Measurements from ENCODE around the gene TAS2R40.

The TAS2R40 gene

DNA sequence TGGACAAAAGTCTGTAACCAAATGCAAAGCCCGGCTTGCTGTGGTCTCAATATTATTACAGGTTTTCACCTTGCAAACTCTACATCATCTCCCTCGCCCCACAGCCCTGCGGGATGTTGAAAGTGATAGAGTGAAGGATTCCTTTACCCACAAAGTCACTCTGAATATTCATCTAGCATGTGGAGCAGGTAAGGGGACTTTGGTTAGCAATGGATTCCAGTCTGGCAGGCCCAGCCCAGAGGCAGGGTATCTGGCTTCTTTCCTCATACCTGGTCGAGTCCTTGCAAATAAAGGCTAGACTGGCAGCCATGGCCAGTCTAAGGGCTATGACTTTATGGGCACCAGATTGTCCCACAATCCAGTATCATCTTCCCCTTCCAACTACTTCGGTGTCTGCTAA lies 3.2 kb downstream of the TAS2R40 start:
- no peak for DNase-seq

DNA sequence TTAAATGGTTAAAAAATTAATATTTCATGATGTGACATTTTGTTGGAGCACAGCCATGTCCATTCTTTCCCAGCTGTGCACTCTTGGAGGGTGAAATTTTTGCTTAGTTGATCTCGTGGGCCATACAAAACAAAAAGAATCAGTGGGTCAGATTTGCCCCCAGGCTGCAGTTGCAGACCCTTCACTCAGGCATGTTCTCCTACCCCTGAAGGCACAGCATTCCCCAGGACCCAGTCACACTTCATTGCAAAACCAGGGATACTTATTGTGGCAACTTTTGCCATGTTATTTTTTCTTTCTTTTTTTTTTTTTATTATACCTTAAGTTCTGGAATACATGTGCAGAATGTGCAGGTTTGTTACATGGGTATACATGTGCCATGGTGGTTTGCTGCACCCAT lies 6.0 kb downstream of the TAS2R40 start:
- no peak for DNase-seq

DNA sequence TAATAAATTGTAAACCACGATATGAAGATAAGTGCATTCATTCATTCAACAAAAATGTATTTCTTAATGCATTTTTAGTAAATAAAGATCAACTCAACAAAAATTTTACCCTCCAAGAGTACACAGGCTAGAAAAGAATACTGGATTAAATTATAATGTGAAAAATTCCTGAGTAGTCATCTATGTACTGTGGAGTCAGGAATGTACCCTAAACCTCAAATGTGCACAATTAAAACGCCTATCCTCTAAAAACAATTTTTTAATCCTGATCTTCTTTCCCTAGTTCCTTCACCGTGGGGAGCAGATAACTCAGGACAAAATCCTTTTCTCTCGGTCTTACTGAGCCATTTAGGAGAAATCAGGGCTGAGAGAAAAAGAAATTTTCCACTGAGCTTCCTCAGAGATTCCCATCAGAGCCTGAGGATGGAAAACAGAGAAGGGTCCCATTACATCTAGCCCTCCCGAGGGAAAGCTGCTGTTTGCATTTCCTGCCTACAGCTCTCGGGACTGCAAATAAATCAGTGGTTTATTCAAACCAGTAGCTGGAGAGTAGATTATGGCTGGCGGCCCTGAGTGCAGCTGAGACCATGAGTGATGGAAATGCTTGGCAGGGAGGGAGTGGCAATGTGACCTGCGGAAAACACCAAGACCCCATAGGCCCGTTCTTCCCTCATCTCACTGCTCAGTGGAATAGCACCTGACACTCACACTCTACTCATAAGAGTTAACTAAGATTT lies 7.4 kb downstream of the TAS2R40 start:
- DNase-seq: no peak

DNA sequence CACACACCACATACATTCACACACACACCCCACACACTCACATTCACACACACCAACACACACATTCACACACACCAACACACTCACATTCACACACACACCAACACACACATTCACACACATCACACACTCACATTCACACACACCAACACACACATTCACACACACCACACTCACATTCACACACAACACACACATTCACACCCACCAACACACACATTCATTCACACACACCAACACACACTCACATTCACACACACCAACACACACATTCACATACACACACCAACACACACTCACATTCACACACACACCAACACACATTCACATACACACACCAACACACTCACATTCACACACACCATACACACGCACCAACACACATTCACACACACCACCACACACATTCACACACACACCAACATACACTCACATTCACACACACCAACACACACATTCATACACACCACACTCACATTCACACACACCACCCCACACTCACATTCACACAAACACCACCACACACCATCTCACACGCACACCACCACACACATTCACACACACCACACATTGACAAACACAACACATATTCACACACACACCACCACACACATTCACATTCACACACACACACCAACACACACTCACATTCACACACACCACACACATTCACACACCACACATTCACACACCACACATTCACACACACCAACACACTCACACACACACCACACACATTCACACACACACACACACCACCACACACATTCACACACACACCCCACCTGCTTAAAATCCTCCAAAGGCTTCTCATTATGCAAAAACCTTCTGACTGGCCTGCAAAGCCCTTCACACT lies 9.0 kb downstream of the TAS2R40 start:
- no peak for DNase-seq

DNA sequence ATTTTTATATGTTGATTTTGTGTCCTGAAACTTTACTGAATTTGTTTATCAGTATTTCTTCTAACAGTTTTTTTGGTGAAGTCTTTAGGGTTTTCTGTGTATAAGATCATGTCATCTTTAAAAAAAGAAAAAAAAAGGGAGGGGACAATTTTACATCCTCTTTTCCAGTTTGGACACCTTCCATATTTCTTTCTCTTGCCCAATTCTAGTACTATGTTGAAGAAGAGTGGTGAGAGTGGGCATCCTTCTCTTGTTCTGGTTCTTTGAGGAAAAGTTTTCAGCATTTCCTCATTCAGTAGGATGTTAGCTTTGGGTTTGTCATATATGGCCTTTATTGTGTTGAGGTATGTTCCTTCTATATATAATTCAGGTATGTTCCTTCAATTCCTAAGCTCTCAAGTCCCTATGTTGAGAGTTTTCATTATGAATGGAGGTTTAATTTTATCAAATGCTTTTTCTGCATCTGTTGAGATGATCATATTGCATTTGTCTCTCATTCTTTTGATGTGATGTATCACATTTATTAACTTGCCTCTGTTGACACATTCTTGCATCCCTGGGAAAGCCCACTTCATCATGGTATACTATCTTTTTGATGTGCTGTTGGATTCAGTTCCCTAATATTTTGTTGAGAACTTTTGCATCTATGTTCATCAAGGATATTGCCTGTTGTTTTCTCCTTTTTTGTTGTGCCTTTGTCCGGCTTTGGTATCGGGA lies 12.1 kb downstream of the TAS2R40 start:
- DNase-seq: no peak

DNA sequence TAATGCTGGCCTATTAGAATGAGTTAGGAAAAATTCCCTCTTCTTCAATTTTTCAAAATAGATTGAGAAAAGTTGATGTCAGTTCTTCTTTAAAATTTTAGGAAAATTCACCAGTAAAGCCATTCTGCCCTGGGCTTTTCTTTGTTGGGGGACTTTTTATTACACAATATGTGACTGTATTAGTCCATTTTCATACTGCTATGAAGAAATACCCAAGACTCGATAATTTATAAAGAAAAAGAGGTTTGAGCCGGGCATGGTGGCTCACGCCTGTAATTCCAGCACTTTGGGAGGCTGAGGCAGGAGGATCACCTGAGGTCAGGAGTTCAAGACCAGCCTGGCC lies 12.7 kb downstream of the TAS2R40 start:
- no peak for DNase-seq

DNA sequence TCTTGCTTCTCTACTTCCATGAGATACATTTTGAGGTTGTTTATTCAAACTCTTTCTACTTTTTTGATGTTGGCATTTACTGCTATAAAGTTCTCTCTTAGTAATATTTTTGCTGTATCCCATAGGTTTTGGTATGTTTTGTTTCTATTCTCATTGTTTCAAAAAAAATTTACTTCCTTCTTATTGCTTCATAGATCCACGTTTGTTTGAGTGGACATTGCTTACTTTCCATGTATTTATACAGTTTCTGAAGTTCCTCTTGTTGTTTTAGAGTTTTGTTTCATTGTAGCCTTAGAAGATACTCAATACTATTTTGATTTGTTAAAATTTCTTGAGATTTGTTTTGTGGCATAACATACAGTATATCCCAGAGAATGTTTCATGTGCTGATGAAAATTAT lies 13.7 kb downstream of the TAS2R40 start:
- DNase-seq: no peak

DNA sequence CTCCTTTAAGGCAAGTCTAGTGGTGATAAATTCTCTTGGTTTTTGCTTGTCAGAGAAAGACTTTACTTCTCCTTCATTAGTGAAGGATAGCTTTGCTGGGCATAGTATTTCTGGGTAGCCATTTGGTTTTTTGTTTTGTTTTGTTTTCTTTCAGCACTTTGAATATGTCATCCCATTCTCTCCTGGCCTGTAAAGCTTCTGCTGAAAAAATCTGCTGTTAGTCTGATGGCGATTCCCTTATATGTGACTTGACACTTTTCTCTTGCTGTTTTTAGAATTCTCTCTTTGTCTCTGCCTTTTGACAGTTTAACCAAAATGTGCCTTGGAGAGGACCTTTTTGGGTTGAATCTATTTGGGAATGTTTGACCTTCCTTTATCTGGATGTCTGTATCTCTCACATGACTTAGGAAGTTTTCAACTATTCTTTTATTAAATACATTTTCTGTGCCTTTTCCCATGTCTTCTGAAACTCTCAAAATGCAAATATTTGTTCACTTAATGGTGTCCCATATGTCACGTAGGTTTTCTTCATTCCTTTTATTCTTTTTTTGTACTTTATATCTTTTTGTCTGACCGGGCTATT lies 14.7 kb downstream of the TAS2R40 start:
- no peak for DNase-seq

DNA sequence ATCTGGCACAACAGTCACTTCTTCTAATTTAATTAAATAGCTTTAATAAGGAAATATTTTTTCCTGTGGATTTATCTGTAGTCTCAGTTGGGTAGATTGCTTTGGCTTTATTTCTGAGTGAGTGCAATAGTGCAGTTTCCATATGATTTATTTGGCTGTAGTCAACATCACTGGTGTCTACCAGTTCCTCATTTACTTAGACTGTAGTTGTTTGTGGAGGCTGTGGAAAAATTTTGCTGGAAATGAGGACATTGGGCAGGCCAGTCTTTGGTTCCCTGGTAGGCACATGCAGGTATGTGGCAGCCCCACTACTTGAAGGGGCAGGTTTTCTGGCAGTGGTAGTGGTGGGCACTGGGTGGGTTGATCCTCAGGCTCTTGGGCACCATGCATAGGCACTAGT lies 15.5 kb downstream of the TAS2R40 start:
- DNase-seq: no peak

DNA sequence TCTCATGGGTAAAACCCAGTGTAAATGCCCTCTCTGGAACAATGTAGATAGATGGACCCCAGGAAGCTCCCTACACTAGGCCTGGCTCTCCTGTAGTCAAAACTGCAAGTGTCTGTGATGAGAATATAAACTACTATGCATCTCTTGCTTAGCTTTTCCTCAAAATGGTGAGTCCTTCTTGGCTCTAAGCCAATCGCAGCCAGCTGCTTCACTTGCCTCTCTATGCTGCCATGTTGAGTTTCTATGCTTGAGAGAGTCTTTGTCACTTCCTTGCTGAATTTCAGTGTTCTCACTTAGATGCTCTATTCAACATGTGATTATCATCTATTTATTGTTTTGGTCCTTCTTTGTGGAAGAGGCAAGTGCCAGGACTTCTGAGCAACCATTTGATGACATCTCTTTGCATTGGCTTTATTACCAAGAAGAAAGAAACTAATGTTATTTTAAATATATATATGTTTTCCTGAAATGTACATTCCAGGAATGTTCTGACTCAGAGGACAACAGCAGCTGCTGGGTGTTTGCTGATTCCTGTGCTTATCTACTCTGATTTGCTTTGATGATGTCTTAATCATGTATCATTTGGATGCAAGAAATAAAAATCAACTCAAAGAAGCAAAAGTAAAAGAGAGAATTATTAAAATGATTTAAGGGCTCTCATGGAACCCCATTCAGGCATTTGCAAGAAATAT lies 16.6 kb downstream of the TAS2R40 start:
- no peak for DNase-seq

DNA sequence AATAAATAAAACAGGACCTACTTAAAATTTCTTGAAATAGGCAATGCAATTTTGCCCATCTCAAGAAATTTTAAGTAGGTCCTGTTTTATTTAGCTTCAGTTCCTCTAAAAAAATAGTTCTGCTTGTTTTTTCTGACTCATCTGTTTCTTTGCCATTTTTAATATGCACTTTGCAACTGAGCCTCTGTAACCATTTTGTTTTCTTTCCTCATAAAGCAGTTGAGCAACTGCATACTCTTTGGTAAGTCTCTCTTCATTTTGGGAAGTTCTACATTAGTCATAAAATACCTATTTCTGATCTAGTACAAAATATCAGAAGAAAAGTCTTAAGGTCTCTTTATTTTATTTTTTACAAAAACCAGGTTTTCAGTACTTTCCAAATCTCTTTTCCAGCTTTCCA lies 18.0 kb downstream of the TAS2R40 start:
- no peak for DNase-seq

DNA sequence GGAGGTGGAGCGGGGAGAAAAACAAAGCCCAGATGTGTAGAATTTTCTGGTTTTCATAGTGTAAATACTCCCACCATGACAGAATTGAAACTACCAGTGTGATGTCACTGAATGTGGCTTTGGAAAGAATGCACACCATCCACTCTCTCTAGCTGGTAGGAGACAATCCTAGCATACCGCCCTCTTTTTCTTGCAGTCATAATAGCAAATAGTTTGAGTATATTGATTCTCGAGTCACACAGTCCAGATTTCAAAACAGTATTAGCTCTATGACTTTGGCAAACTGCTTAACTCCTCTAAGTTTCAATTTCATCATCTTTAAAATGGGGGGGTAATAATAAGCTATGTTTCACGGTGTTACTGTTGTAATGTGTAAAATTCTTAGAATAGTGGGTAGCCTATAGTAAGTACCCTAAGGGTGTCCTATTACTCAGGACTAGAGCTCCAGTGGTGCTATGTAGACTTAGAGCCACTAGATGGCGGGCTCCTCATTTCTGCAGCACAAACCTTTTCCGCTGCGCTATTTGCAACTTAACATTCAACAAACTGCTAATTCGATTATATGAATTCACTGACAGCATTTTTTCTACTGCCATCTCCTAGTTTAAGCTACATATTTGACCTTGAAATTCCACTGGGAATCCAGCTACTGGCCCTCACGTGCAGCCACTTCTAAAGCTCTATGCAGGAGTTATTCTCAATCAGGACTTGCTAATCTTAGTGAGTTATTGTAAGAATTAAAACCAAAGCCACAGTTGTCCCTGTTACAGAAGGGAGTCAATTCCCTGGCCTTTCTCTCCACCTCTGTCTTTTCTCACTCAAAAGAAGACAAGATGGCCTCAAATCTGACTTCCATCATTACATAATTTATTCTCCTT lies 18.7 kb downstream of the TAS2R40 start:
- DNase-seq: peak; percentile 73

DNA sequence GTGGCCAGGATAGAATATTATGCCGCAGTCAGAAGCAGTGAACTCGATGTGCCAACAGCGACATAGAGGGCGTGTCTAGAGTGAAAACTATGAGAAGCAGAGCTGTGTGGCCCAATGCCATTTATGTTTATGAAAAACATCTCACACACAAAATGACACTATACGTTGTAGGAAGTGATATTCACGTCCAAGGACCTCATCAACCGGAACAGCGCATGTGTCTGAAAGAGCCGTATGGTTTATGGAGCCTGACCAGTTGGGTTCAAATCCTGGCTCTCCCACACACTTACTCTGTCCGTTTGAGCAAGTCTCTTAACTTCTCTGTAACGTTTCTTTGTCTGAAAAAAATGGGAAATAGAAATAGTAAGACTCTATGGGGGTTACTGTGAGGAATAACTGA lies 20.5 kb downstream of the TAS2R40 start:
- DNase-seq: no peak

DNA sequence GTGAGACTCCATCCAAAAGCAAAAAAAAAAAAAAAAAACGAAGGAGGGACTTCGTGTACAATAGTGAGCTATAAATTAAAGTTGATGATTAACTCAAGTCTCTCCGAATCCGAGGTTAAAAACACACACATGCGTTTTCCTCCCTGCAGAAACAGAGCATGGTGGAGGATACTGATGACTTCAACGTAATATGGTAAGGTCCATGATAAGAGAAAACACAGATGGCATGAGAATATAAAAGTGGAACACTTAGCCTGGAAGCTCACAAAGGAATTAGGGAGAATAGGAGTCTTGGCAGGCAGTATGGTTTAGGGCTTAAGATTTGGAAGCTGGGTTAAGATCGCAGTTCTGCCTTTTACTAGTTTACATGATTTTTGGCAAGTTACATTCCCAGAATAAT lies 21.3 kb downstream of the TAS2R40 start:
- DNase-seq: no peak

DNA sequence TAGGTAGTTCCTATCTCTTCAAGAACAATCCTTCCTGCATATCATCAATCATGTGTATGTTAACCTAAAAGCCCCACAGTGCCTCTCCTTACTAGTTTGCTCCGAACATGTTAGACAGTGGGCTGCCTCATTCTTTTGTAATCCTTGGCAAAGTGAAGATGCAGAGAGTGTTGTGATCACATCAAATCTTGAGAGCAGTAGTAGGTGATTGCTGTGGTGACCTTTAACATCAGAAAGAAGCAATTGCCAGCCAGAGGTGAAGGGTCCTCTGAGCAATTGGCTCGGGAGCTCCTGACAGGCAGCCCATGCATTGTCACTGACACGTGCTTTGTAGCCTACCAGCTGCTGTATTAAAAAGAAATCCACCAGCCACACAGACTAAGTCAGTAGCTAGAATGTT lies 21.8 kb downstream of the TAS2R40 start:
- no peak for DNase-seq

DNA sequence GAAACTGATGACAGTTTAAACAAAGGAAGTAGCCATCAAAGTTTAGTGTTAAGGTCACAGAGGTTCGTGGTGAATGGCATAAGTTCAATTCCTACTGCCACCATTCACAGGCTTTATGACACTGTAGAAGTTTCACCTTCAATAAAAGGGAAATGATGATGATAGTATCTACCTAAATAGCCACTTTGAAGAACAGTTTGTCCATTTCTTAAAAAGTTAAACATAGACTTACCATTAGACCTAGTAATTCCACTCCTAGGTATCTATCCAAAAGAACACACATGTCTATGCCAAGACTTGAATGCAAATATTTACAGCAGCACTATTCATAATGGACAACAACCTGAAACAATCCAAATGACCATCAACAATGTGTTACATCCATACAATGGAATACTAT lies 22.5 kb downstream of the TAS2R40 start:
- no peak for DNase-seq

DNA sequence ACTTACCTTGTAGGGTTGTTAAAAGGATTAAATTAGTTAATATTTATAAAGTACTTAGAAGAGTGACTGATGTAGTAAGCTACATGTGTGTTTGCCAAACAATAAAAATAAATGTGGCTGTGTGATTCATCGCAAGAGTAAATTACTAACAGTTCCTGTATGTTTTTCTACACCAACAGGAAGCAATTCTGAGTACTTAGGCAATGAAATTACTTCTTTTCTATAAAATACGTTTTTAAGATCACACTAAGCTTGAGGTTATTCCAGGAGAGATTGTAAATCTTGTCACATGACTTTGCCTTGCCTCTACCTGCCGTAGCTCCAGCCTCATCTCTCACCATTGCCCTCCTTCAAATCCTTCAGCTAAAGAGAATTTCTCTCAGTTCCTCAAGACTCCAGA lies 23.3 kb downstream of the TAS2R40 start:
- DNase-seq: no peak

DNA sequence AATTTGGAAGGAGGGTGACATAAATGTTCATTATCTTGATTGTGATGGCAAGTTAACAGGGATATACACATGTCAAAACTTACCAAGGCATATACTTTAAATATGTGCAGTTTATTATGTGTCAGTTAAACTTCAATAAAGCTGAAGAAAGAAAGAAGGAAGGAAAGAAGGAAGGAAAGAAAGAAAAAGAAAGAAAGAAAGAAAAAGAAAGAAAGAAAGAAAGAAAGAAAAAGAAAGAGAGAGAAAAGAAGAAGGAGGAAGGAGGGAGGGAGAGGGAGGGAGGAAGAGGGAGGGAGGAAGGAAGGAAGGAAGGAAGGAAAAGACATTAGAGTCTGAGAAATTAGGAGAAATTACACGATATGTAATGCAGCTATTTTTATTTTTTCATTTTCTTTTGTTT lies 25.5 kb downstream of the TAS2R40 start:
- DNase-seq: no peak

DNA sequence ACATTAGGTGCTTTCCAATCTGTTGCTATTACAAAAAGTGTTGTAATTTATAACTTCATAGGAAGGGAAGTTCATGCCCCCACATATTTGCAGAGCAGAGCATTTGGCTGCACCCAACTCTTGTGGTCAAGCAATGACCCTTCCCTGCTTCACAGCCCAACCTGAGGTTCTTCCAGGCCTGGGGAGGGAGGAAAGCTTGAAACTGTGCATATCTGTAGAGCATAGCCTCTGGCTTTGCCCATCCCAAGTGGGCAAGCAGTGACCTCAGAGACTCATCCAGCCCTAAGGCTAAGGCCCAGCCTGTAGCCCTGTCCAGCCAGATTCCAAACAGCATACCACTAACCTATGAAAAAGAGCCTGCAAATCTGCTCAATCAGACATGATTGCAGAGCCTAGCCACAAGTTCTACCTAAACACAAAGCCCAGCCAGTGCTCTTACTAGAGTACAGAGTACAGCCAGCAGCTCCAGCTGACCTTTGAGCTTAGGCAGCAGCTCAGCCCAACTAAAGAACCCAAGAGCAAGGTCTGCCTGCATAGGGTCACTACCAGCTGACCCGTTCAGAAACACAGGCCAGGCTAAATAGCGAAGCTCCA lies 27.0 kb downstream of the TAS2R40 start:
- no peak for DNase-seq

DNA sequence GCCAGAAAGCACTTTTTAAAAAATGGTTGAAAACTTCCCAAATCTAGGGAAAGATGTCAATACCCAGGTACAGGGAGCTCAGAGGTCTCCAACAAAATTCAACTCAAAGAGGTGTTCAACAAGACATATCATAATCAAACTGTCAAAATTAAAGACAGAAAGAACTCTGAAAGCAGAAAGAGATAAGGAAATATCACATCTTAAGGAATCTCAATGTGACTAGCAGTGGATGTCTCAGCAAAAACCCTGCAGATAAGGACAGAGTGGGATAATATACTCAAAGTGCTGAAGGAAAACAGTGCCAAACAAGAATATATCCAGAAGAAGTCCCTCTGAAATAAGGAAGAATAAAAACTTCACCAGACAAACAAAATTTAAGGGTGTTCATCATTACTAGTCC lies 28.4 kb downstream of the TAS2R40 start:
- no peak for DNase-seq

DNA sequence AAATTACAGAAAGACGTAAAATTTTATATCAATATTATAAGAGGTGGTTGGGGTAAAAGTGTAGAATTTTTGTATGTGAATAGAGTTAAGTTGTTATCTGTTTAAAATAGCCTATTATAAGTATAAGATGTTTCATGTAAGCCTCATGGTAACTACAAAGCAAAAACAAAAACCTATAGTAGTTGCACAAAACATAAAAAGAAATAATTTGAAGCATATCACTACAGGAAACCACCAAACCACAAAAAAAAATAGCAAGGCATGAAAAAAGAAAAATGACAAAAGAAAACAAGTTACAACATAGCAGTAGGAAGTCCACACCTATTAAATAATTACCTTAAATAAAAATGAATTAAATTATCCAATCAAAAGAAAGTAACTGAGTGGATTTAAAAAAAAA lies 29.0 kb downstream of the TAS2R40 start:
- no peak for DNase-seq

DNA sequence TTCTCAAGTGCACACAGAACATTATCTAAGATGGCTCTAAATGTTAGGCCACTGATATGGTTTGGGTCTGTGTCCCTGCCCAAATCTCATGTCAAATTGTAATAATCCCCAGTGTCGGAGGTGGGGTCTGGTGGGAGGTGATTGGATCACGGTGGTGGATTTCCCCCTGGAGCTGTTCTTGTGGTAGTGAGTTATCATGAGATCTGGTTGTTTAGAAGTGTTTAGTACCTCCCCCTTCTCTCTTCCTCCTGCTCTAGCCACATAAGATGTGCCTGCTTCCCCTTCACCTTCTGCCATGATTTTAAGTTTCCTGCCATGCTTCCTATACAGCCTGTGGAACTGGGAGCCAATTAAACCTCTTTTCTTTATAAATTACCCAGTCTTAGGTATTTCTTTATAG lies 30.2 kb downstream of the TAS2R40 start:
- DNase-seq: no peak

All from CD4-positive, alpha-beta T cell treated with Interferon gamma for 1 hour (primary cell).